Activated naive CD8-positive, alpha-beta T cell (primary cell): ENCODE measurements around the gene INPP5A.

Experiments
- H3K27ac Mint-ChIP-seq: one replicate; pipeline ENCODE4 v1.8.0; 2021; ENCODE audit warnings: mixed read lengths
- H3K27me3 Mint-ChIP-seq: one replicate; pipeline ENCODE4 v1.8.0; 2021; ENCODE audit warnings: mixed read lengths
- H3K36me3 Mint-ChIP-seq: one replicate; pipeline ENCODE4 v1.8.0; 2021; ENCODE audit warnings: mixed read lengths
- H3K4me1 Mint-ChIP-seq: one replicate; pipeline ENCODE4 v1.8.0; 2021; ENCODE audit warnings: low read depth, mixed read lengths
- H3K4me3 Mint-ChIP-seq: one replicate; pipeline ENCODE4 v1.8.0; 2021; ENCODE audit warnings: mild to moderate bottlenecking, mixed read lengths
- H3K9me3 Mint-ChIP-seq: one replicate; pipeline ENCODE4 v1.8.0; 2021; ENCODE audit warnings: low read depth, mixed read lengths

INPP5A gene

DNA sequence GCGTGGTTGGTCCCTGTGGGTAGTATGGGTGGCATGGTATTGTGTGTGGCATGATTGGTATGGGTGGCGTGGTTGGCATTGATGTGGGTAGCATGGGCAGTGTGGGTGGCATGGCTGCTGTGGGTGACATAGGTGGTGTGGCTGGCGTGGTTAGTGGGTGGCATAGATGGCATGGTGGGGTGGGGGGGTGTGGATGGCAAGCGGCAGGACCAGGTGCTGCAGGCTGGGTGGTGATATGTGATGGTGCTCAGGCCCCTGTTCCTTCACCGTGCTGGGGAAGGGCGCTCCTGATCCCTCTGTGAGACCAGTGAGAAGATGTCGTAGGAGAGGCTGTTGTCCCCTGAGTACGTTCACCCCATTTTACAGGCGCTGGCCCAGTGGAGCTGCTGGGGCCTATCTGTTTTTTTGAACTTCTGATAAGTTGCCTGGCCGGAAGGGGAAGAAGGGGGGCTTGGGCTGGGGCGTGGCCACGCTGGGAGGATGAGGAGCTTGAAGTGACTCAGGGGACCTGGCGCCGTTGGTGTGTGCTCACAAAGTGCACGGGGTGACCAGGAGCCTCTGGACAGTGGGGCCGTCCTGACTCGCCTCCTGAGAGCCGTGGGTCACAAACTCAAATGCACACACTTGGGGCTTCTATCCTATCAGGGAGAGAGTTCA lies 17.5 kb downstream of the INPP5A start:
- Mint-ChIP-seq H3K36me3 (peaks cover 6% of the 10 kb centered on the region), H3K4me3 (no peak overlapping the region)

GRCh38 chr10:132555648-132556575 lies 18.3 kb downstream of the INPP5A start:
- Mint-ChIP-seq H3K4me3 (no peak overlapping the region), H3K27ac (no peak overlapping the region), H3K27me3 (no peaks in the 10 kb centered on the region), H3K9me3 (no peaks in the 10 kb centered on the region), H3K36me3 (peaks cover 6% of the 10 kb centered on the region), H3K4me1 (peaks cover 47% of the 10 kb centered on the region)

More for the DNA sequence above, 17.5 kb downstream of the INPP5A start:
- no peaks in the 10 kb centered on the region for H3K27me3 Mint-ChIP-seq
- no peak overlapping the region for H3K27ac Mint-ChIP-seq
- H3K4me1 Mint-ChIP-seq, result peaks cover 46% of the 10 kb centered on the region
- H3K9me3 Mint-ChIP-seq, result no peaks in the 10 kb centered on the region

DNA sequence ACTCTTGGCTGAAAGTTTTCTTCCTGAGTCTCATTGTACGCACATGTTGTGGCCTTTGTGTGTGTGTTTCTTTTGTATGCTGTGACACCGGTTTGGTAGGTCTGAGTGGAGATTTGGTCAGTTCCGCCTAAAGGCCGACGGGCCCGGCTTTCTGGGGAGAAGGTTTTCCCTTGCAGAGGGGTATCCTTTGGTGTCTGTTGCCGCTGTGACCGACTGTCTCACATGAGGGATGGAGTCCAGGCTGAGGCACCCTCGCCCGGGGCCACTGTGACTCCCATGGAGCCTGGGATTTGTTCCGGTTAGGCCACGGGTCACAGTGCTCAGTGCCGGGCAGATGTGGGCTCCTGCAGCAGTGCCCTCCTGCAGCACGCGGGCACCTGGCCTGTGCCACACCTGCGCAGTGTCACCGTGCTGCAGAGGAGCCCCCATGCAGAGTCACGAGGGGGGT lies 19.4 kb downstream of the INPP5A start:
- H3K27me3 Mint-ChIP-seq, result no peaks in the 10 kb centered on the region
- peaks cover 6% of the 10 kb centered on the region for H3K36me3 Mint-ChIP-seq
- H3K27ac Mint-ChIP-seq, result no peak overlapping the region
- H3K4me3 Mint-ChIP-seq, result peak overlapping the region; percentile 17
- H3K9me3 Mint-ChIP-seq, result no peaks in the 10 kb centered on the region
- H3K4me1 Mint-ChIP-seq, result peaks cover 42% of the 10 kb centered on the region

GRCh38 chr10:132557696-132558515 lies 20.3 kb downstream of the INPP5A start:
- Mint-ChIP-seq H3K27ac (no peak overlapping the region), H3K4me3 (no peak overlapping the region)

GRCh38 chr10:132558516-132559413 lies 21.2 kb downstream of the INPP5A start:
- H3K4me1 Mint-ChIP-seq, result peaks cover 47% of the 10 kb centered on the region
- no peaks in the 10 kb centered on the region for H3K27me3 Mint-ChIP-seq
- H3K36me3 Mint-ChIP-seq, result peaks cover 6% of the 10 kb centered on the region
- H3K9me3 Mint-ChIP-seq, result no peaks in the 10 kb centered on the region
- H3K27ac Mint-ChIP-seq, result no peak overlapping the region
- H3K4me3 Mint-ChIP-seq, result no peak overlapping the region

More at GRCh38 chr10:132557696-132558515, 20.3 kb downstream of the INPP5A start:
- Mint-ChIP-seq H3K4me1 (peaks cover 42% of the 10 kb centered on the region), H3K27me3 (no peaks in the 10 kb centered on the region), H3K36me3 (peaks cover 6% of the 10 kb centered on the region), H3K9me3 (no peaks in the 10 kb centered on the region)

DNA sequence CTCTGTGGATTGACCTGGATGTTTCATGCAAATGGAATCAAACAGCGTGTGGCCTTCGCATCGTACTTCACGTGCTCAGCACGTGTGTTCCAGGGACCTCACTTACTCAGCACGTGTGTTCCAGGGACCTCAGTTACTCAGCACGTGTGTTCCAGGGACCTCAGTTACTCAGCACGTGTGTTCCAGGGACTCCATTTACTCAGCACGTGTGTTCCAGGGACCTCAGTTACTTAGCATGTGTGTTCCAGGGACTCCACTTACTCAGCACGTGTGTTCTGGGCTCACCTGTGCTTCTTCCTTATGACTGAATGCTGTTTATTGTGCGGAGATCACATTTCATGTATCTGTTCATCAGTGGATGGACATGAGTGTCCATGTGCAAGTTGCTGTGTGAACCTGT lies 22.0 kb downstream of the INPP5A start:
- H3K27ac Mint-ChIP-seq, result no peak overlapping the region
- H3K4me1 Mint-ChIP-seq, result peaks cover 50% of the 10 kb centered on the region
- H3K36me3 Mint-ChIP-seq, result peaks cover 6% of the 10 kb centered on the region
- no peaks in the 10 kb centered on the region for H3K9me3 Mint-ChIP-seq
- no peak overlapping the region for H3K4me3 Mint-ChIP-seq
- no peaks in the 10 kb centered on the region for H3K27me3 Mint-ChIP-seq

DNA sequence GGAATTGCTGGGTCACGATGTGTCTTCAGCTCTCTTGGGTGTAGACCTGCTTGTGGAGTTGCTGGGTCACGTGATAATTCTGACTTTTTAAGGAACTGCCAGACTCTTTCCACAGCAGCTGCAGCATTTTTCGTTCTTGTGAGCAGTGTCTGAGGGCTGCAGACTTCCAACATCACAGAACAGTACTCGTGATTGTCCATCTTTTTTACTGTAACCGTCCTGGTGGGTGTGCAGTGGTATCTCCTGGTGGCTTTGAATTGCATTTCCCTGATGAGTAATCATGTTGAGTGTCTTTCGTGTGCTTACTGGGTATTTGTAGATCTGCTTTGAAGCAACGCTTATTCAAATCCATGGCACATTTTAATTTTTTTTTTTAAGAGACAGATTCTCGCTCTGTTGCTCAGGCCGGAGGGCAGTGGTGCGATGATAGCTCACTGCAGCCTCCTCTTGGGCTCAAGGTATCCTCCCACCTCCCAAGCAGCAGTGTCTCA lies 22.7 kb downstream of the INPP5A start:
- Mint-ChIP-seq H3K27me3 (no peaks in the 10 kb centered on the region), H3K4me1 (peaks cover 50% of the 10 kb centered on the region), H3K9me3 (no peaks in the 10 kb centered on the region), H3K36me3 (peaks cover 6% of the 10 kb centered on the region), H3K4me3 (peak overlapping the region; percentile 27), H3K27ac (no peak overlapping the region)

GRCh38 chr10:132562177-132562915 lies 24.8 kb downstream of the INPP5A start:
- peaks cover 41% of the 10 kb centered on the region for H3K4me1 Mint-ChIP-seq
- no peak overlapping the region for H3K27ac Mint-ChIP-seq
- no peaks in the 10 kb centered on the region for H3K9me3 Mint-ChIP-seq
- no peak overlapping the region for H3K4me3 Mint-ChIP-seq
- no peaks in the 10 kb centered on the region for H3K27me3 Mint-ChIP-seq
- H3K36me3 Mint-ChIP-seq, result peaks cover 3% of the 10 kb centered on the region

DNA sequence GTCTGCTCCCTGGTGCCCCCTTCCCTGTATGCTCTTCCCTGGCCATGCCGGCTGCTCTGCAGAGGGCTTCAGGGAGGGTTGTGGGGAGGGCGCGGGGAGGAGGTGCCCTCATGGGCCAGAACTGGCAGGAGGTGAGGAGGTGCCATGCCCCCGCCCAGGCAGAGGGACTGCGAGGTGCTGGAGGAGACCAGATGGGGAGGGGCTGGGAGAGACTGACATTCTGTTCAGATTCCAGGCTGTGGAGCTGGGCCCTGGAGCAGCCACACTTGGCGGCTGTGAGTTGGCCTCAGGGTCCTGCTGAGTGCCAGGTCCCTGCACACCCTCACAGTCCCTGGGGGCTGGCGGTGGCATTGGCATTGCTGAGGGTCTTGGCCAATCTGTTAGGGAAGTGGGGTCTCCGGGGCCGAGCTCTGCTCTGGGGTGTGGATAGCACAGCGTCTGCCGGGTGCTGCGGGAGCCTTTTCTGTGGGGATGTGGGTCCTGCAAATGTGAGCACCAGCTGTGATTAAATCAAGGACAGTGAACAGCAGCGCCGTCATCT lies 25.4 kb downstream of the INPP5A start:
- Mint-ChIP-seq H3K36me3 (peaks cover 3% of the 10 kb centered on the region), H3K27ac (no peak overlapping the region), H3K4me3 (no peak overlapping the region), H3K27me3 (no peaks in the 10 kb centered on the region), H3K9me3 (no peaks in the 10 kb centered on the region), H3K4me1 (peaks cover 36% of the 10 kb centered on the region)

GRCh38 chr10:132563485-132564248 lies 26.1 kb downstream of the INPP5A start:
- Mint-ChIP-seq H3K4me3 (no peak overlapping the region), H3K9me3 (no peaks in the 10 kb centered on the region), H3K36me3 (peaks cover 3% of the 10 kb centered on the region), H3K27me3 (no peaks in the 10 kb centered on the region), H3K27ac (no peak overlapping the region), H3K4me1 (peaks cover 36% of the 10 kb centered on the region)

DNA sequence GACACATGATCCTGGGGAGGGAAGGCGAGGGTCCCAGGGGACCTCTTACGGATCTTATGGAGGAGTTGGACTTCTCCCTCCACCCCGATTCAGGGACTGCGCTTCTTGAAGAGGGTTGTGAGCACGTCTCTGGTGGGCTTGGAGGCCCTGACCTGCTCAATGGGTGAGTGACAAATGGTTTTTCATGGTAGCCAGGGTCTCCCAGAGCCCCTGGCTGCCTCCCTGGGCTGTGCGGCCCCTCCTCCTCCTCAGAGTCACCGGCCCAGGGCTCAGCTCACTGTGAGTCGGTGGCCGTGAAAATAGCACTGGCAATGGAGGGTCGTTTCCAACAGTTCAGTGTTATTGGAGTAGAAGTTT lies 26.6 kb downstream of the INPP5A start:
- H3K4me1 Mint-ChIP-seq, result peaks cover 34% of the 10 kb centered on the region

DNA sequence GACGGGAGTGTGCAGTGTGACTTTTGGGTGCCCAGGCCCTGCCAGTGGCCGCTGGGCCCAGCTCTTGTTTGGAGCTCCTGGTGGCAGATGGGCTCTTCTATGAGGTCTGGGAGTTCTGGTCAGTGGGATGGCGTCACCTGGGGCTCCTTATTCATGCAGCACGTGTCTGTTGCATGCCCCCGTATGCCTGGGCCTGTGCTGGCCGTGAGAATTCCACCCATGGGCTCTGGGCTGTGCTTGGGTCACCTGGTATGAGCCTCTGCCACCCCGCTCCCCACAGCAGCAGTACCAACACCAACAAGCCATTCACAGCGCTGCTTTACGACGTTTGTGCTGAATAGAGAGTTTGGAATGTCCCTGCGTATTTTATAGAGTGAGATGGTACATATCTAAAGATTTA lies 27.1 kb downstream of the INPP5A start:
- Mint-ChIP-seq H3K4me3 (no peak overlapping the region), H3K27me3 (no peaks in the 10 kb centered on the region), H3K9me3 (no peaks in the 10 kb centered on the region), H3K4me1 (peaks cover 29% of the 10 kb centered on the region), H3K36me3 (no peaks in the 10 kb centered on the region), H3K27ac (no peak overlapping the region)

More for the DNA sequence above, 26.6 kb downstream of the INPP5A start:
- Mint-ChIP-seq H3K4me3 (no peak overlapping the region), H3K27me3 (no peaks in the 10 kb centered on the region), H3K27ac (no peak overlapping the region), H3K36me3 (peaks cover 3% of the 10 kb centered on the region), H3K9me3 (no peaks in the 10 kb centered on the region)
